GM23338 (cell line): ENCODE results near the gene GRID1. TPM values are rescaled to one million over a fixed set of nuclear protein-coding genes. Genes with fewer than 3 reads are reported as not detected.

Source experiments
- ATAC-seq: fragments of 200-7000 bp; cut with Tn5 transposase; 3 replicates; pipeline ENCODE4 v1.9.1; 2020
- DNase-seq: peaks from one replicate; pipeline ENCODE4 v3.0.0-alpha.2; 2015; ENCODE audit warnings: low spot score
- H2AFZ ChIP-seq: fragments of 200-600 bp; sonication (generic); 2 replicates; pipeline ENCODE4 v1.8.0; 2016; ENCODE audit warnings: antibody characterized with exemption, mild to moderate bottlenecking, moderate library complexity
- H3F3A ChIP-seq: fragments of 200-600 bp; sonication (generic); replicated peaks from 2 replicates; pipeline ENCODE4 v1.8.0; 2017; ENCODE audit warnings: antibody characterized with exemption, mixed run types, low read depth
- H3K27ac ChIP-seq: fragments of 200-600 bp; sonication (generic); 2 replicates; pipeline ENCODE4 v1.6.1; 2016; ENCODE audit warnings: low read depth
- H3K27me3 ChIP-seq: fragments of 200-600 bp; sonication (generic); 2 replicates; pipeline ENCODE4 v1.8.0; 2016; ENCODE audit warnings: mild to moderate bottlenecking, mixed run types, moderate library complexity; ENCODE audit not compliant: insufficient read depth
- H3K36me3 ChIP-seq: fragments of 200-600 bp; sonication (generic); 2 replicates; pipeline ENCODE4 v1.8.0; 2016; ENCODE audit warnings: mild to moderate bottlenecking; ENCODE audit not compliant: insufficient read depth
- H3K4me1 ChIP-seq: fragments of 200-600 bp; sonication (generic); 2 replicates; pipeline ENCODE4 v1.8.0; 2016; ENCODE audit warnings: mild to moderate bottlenecking, moderate library complexity; ENCODE audit not compliant: insufficient read depth
- H3K4me2 ChIP-seq: fragments of 200-600 bp; sonication (generic); 2 replicates; pipeline ENCODE4 v1.7.1; 2017; ENCODE audit warnings: mixed run types
- H3K4me3 ChIP-seq: fragments of 200-600 bp; sonication (generic); 2 replicates; pipeline ENCODE4 v1.6.1; 2016; ENCODE audit warnings: mixed run types
- H3K79me2 ChIP-seq: fragments of 200-600 bp; sonication (generic); replicated peaks from 2 replicates; pipeline ENCODE4 v1.8.0; 2017; ENCODE audit warnings: mild to moderate bottlenecking; ENCODE audit not compliant: insufficient read depth
- H3K9me2 ChIP-seq: fragments of 200-600 bp; sonication (generic); 2 replicates; pipeline ENCODE4 v1.8.0; 2017; ENCODE audit not compliant: insufficient read depth
- H4K20me1 ChIP-seq: fragments of 200-600 bp; sonication (generic); replicated peaks from 2 replicates; pipeline ENCODE4 v1.8.0; 2017; ENCODE audit warnings: mild to moderate bottlenecking; ENCODE audit not compliant: insufficient read depth
- H3K27ac Mint-ChIP-seq: 2 replicates; pipeline ENCODE4 v1.8.0; 2020; ENCODE audit warnings: inconsistent platforms, mild to moderate bottlenecking, moderate library complexity, mixed read lengths
- H3K27me3 Mint-ChIP-seq: 3 replicates; pipeline ENCODE4 v1.8.0; 2022; ENCODE audit warnings: low read depth, mild to moderate bottlenecking, moderate library complexity, mixed read lengths, inconsistent platforms; ENCODE audit not compliant: insufficient read depth, poor library complexity
- H3K36me3 Mint-ChIP-seq: 3 replicates; pipeline ENCODE4 v1.8.0; 2021; ENCODE audit warnings: low read depth, mild to moderate bottlenecking, inconsistent platforms, moderate library complexity, mixed read lengths
- H3K4me1 Mint-ChIP-seq: 3 replicates; pipeline ENCODE4 v1.8.0; 2020; ENCODE audit warnings: mild to moderate bottlenecking, inconsistent platforms, mixed read lengths
- H3K4me3 Mint-ChIP-seq: 3 replicates; pipeline ENCODE4 v1.8.0; 2021; ENCODE audit warnings: moderate library complexity, mild to moderate bottlenecking, inconsistent platforms, mixed read lengths
- H3K9me3 Mint-ChIP-seq: 3 replicates; pipeline ENCODE4 v1.8.0; 2020; ENCODE audit warnings: moderate library complexity, mild to moderate bottlenecking, inconsistent platforms, mixed read lengths
- CREB1 ChIP-seq: fragments of 250-450 bp; sonication (Bioruptor Pico); IDR thresholded peaks from 2 replicates; pipeline ENCODE4 v1.5.0; 2020; ENCODE audit warnings: low read depth, mild to moderate bottlenecking, moderate library complexity
- CTCF ChIP-seq, 2 experiments: fragments of 200-600 bp in 1 of 2; sonication (generic) in 1 of 2; conservative IDR thresholded peaks; 2 replicates each; pipeline versions ENCODE4 v1.5.1 to v1.6.1; 2016 to 2017; ENCODE audit warnings: antibody characterized with exemption in 2 of 2, low read depth in 2 of 2, mild to moderate bottlenecking in 2 of 2, moderate library complexity in 1 of 2
- ETS1 ChIP-seq: IDR thresholded peaks from 2 replicates; pipeline ENCODE4 v1.6.1; 2016; ENCODE audit warnings: antibody characterized with exemption
- EZH2 ChIP-seq: fragments of 200-600 bp; sonication (generic); IDR thresholded peaks from one replicate; pipeline ENCODE4 v1.8.0; 2017; ENCODE audit warnings: antibody characterized with exemption, mild to moderate bottlenecking, low read depth; ENCODE audit not compliant: unreplicated experiment
- EZH2phosphoT487 ChIP-seq: fragments of 200-600 bp; sonication (generic); IDR thresholded peaks from one replicate; pipeline ENCODE4 v1.8.1; 2018; ENCODE audit warnings: antibody characterized with exemption; ENCODE audit not compliant: unreplicated experiment
- JUNB ChIP-seq: IDR thresholded peaks from one replicate; pipeline ENCODE4 v1.6.1; 2016; ENCODE audit warnings: antibody characterized with exemption; ENCODE audit not compliant: unreplicated experiment
- POLR2AphosphoS5 ChIP-seq: IDR thresholded peaks from 2 replicates; pipeline ENCODE4 v1.6.1; 2016; ENCODE audit warnings: antibody characterized with exemption, low read depth
- REST ChIP-seq: IDR thresholded peaks from one replicate; pipeline ENCODE4 v1.6.1; 2018; ENCODE audit warnings: antibody characterized with exemption; ENCODE audit not compliant: unreplicated experiment
- STAT1 ChIP-seq: IDR thresholded peaks from one replicate; pipeline ENCODE4 v1.6.1; 2016; ENCODE audit warnings: antibody characterized with exemption; ENCODE audit not compliant: unreplicated experiment
- ZNF114 ChIP-seq: fragments of 250-450 bp; sonication (Bioruptor Pico); IDR thresholded peaks from 2 replicates; pipeline ENCODE4 v1.5.0; 2020; ENCODE audit warnings: mild to moderate bottlenecking, moderate library complexity
- ZNF331 ChIP-seq: fragments of 250-450 bp; sonication (Bioruptor Pico); IDR thresholded peaks from 2 replicates; pipeline ENCODE4 v1.5.0; 2020; ENCODE audit warnings: low read depth, mild to moderate bottlenecking, moderate library complexity
- polyA plus RNA-seq: library from polyadenylated mRNA; unstranded; fragments of >200 nt; fragmentation: Nextera tagmentation; extraction: Ambion mirVana; gene quantifications from 2 replicates; pipeline ENCODE4 v1.2.1, GENCODE V29; 2016
- total RNA-seq: library from RNA; depleted of rRNA; stranded (reverse); fragments of >200 nt; shearing (Covaris generic); gene quantifications from 2 replicates; pipeline ENCODE4 v1.2.3, GENCODE V29; 2014

GRID1 gene
- total and polyA plus RNA-seq, 2 experiments from 2014 or later: 0.14 to 0.15 TPM

GRCh38 chr10:85795460-85795859 lies 571.1 kb downstream of the GRID1 start (continued):
- TF ChIP-seq ZNF114 (CRISPR knock-in tag) (no peak), EZH2 (no peak), ZNF331 (CRISPR knock-in tag) (no peak), JUNB (no peak)

- Mint-ChIP-seq H3K36me3 (peaks cover 4% of the 10 kb centered on the region; the same call in 2 of the 3 replicates), H3K27me3 (peaks cover 1% of the 10 kb centered on the region), H3K4me3 (no peak overlapping the region), H3K4me1 (no peaks in the 10 kb centered on the region), H3K9me3 (peaks cover 78% of the 10 kb centered on the region), H3K27ac (no peak overlapping the region)
- H3K79me2 ChIP-seq: no peaks in the 10 kb centered on the region
- H3K27me3 ChIP-seq: no peaks in the 10 kb centered on the region
- H3K27ac ChIP-seq: no peak overlapping the region
- TF ChIP-seq POLR2AphosphoS5: no peak
- no peak for TF ChIP-seq ETS1
- no peak for TF ChIP-seq EZH2phosphoT487
- no peak for TF ChIP-seq ZNF114 (CRISPR knock-in tag)
- TF ChIP-seq CTCF (conservative IDR thresholded peaks at IDR 0.05; ENCODE audit: low read depth in 2 of 2): no peak
- H3K36me3 ChIP-seq: no peaks in the 10 kb centered on the region
- DNase-seq: no peak
- H3K4me1 ChIP-seq: no peaks in the 10 kb centered on the region
- no peaks in the 10 kb centered on the region for H3F3A ChIP-seq
- H3K4me3 ChIP-seq: no peak overlapping the region
- H3K9me2 ChIP-seq: no peaks in the 10 kb centered on the region
- H2AFZ ChIP-seq: no peak overlapping the region
- H4K20me1 ChIP-seq: no peaks in the 10 kb centered on the region
- ATAC-seq: no peak
- no peak overlapping the region for H3K4me2 ChIP-seq
Measured at GRCh38 chr10:85794553-85794952, 572.0 kb downstream of the GRID1 start.

- Mint-ChIP-seq H3K9me3 (peaks cover 78% of the 10 kb centered on the region), H3K4me3 (no peak overlapping the region), H3K36me3 (peaks cover 4% of the 10 kb centered on the region; the same call in 2 of the 3 replicates), H3K27ac (no peak overlapping the region), H3K27me3 (peaks cover 3% of the 10 kb centered on the region), H3K4me1 (no peaks in the 10 kb centered on the region; the same call in 2 of the 3 replicates)
- Histone ChIP-seq H3K4me1 (no peaks in the 10 kb centered on the region), H4K20me1 (no peaks in the 10 kb centered on the region), H3F3A (no peaks in the 10 kb centered on the region), H3K4me2 (no peak overlapping the region), H3K27me3 (no peaks in the 10 kb centered on the region), H2AFZ (no peak overlapping the region), H3K27ac (no peak overlapping the region), H3K4me3 (no peak overlapping the region), H3K79me2 (no peaks in the 10 kb centered on the region), H3K36me3 (no peaks in the 10 kb centered on the region), H3K9me2 (no peaks in the 10 kb centered on the region)
- ATAC-seq (no peak), DNase-seq (no peak)
- TF ChIP-seq ZNF331 (CRISPR knock-in tag) (no peak), JUNB (no peak), EZH2 (no peak), REST (no peak), CTCF (conservative IDR thresholded peaks at IDR 0.05; ENCODE audit: low read depth in 2 of 2) (no peak), POLR2AphosphoS5 (no peak), CREB1 (CRISPR knock-in tag) (no peak), STAT1 (no peak), ZNF114 (CRISPR knock-in tag) (no peak)
Measured at GRCh38 chr10:85792533-85792858, 574.1 kb downstream of the GRID1 start.
